GM18861 (cell line): ENCODE measurements around the gene SLC16A6.
"Not testable (repeated sequence)": the region's sequence is repeated elsewhere in the genome, so short reads cannot be mapped to it uniquely, and the experiment has no call there.

Source experiments
- ATAC-seq: cut with Tn5 transposase; IDR thresholded peaks from one replicate; pipeline ENCODE4 v1.9.1; 2021; ENCODE audit not compliant: unreplicated experiment

The SLC16A6 gene

DNA sequence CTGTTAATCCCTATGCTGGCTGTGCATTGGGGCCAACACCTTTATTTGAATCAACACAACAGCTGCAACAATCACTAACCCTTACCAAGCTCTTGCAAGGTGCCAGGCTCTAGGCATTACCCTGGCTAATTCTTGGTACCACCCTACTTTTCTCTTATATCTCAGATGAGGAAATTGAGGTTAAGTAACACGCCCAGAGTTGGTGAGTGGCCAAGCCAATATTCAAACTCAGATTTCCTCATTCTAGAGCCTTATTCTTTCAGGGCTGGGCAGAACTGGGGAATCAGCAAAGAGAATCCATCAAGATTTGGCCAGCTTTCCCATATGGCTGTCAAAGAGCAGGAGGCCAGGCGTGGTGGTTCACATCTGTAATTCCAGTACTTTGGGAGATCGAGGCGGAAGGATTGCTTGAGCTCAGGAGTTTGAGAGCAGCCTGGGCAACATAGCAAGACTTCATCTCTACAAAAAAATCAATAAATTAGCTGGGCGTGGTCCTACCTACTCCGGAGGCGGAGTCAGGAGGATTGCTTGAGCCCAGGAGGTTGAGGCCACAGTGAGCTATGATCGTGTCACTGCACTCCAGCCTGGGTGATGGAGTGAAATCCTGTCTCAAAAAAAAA, 24.1 kb upstream of the SLC16A6 start:
- ATAC-seq: no peak

GRCh38 chr17:68310152-68310551, 19.2 kb upstream of the SLC16A6 start:
- no peak for ATAC-seq

GRCh38 chr17:68309066-68309670, 18.2 kb upstream of the SLC16A6 start:
- not testable (repeated sequence) for ATAC-seq

DNA sequence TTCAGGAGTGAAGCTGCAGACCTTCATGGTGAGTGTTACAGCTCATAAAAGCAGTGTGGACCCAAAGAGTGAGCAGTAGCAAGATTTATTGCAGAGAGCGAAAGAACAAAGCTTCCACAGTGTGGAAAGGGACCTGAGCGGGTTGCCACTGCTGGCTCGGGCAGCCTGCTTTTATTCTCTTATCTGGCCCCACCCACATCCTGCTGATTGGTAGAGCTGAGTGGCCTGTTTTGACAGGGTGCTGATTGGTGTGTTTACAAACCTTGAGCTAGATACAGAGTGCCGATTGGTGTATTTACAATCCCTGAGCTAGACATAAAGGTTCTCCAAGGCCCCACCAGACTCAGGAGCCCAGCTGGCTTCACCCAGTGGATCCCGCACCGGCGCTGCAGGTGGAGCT, 17.6 kb upstream of the SLC16A6 start:
- not testable (repeated sequence) for ATAC-seq

- no peak for ATAC-seq
Measured at GRCh38 chr17:68307443-68307842, 16.5 kb upstream of the SLC16A6 start.

DNA sequence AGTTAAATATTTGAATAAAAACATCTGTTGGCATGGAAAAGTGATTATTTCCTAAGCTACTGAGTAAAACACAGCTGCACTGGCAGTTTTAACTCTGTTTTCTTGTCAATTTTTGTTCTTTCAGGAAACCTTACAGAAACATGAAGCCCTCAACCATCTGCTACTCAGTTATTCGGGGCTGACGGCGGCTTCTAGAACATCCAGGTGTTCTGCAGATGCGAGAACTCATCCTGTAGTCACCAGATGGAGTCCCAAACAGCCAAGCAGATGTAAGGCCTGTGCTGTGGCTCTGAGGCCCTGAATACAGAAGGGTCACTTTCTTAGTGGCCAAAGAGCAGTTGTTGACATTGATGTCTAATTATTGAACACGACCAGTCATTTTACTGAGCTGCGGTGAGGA, 15.9 kb upstream of the SLC16A6 start:
- ATAC-seq: no peak

DNA sequence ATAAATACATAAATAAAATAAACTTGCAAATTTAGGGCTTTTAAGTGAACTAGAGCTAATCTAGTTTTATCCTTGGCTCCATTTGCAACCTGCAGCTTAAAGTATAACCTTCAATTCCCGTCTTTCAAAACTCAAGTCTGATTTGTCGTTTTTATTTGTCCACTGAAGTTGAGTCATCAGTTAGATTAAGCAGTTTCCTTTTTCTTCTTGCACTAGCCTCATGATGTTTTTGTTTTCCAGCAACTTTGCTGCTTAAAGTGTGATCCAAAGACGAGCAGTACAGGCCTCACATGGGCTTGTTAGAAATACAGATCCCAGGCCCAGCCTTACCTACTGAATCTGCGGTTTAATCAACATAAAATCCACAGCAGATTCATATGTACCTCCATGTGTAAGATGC, 14.2 kb upstream of the SLC16A6 start:
- no peak for ATAC-seq

DNA sequence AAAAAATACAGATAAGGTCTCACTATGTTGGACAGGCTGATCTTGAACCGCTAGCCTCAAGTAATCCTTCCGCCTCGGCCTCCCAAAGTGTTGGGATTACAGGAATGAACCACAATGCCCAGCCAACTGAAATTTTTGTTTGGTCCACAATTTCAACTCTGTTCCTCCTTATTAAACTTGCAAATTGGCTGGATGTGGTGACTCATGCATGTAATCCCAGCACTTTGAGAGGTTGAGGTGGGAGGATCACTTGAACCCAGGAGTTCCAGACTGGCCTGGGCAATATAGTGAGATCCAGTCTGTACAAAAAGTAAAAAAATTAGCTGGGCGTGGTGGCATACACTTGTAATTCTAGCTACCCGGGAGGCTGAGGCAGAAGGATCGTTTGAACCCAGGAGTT, 13.8 kb upstream of the SLC16A6 start:
- no peak for ATAC-seq

DNA sequence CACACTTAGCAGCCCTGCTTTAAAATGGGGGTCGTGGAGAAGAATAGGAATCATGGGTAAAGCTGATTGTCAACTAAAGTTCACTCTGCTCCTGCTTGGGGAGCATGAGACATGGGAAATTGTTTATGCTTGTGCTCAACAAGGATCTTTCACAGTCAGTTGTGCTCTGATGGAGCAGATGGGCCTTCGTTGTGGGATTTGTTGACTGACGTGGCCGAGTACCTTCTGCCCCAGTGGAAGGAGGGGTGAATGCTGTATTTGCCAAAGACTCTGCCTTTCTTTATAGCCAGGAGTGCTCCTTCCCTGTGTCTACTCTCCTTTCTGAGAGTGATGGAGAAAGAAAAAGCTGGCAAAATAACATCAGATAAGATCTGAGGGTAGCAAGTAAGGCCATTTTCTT, 11.7 kb upstream of the SLC16A6 start:
- ATAC-seq: no peak

- no peak for ATAC-seq
Measured at GRCh38 chr17:68302066-68302564, 11.2 kb upstream of the SLC16A6 start.

DNA sequence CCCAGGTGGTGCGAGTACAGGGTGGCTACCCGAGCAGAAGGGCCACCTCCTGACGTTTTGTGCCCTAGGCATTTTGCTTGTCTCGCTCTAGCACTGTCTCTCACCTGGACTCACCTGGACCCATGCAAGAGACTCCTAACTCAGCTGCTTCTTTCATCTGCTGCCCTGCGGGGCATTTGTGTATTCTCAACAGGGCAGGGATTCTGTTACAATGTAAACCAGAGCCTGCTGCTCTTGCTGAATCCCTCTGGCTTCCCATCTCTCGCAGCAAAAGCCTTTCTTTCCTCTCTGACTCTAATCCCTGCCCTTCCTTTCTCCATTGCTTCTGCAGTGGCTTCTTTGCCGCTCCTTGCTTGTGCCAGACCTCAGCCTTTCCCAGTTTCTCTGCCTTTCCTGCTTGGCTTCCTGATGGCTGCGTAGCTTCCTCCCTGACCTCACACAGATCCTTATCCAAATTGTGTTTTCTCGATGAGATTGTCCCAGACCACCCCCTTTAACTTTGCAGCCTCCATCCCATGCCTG, 10.6 kb upstream of the SLC16A6 start:
- no peak for ATAC-seq

DNA sequence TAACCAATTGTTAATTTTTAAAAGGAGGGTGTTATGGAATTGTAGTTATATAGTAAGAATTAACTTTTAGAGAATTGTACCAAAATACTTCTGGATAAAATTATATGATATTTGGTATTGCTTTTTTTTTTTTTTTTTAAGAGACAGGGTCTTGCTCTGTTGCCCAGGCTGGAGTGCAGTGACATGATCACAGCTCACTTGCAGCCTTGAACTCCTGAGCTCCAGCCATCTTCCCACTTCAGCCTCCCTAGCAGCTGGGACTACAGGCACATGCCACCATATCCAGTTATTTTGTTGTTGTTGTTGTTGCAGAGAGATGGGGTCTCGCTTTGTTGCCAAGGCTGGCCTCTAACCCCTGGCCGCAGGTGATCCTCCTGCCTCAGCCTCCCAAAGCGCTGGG, 8.9 kb upstream of the SLC16A6 start:
- ATAC-seq: no peak

- ATAC-seq: no peak
Measured at GRCh38 chr17:68298601-68299000, 7.7 kb upstream of the SLC16A6 start.

- ATAC-seq: no peak
Measured at GRCh38 chr17:68297195-68297594, 6.3 kb upstream of the SLC16A6 start.

- ATAC-seq: no peak
Measured at GRCh38 chr17:68296217-68297191, 5.6 kb upstream of the SLC16A6 start.

DNA sequence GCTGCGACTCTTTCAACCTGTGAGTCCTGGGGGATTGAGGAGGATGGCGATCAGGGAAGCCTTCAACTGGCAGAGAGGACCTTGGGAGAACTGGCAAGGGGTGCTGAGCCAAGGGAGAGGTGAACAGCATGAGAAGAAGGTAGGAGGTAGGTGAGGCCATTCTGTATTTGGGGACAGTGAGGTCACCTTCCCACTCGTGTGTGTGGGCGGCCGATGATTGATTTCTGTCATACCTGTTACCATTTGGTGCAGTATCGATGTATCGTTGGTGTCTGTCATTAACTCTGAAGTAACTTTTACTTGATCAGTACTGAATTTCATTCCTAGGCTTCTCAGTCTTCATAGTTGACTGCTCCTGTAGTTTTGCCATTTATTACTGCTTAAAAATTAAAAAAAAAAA, 4.2 kb upstream of the SLC16A6 start:
- no peak for ATAC-seq

GRCh38 chr17:68294617-68295016, 3.7 kb upstream of the SLC16A6 start:
- no peak for ATAC-seq

DNA sequence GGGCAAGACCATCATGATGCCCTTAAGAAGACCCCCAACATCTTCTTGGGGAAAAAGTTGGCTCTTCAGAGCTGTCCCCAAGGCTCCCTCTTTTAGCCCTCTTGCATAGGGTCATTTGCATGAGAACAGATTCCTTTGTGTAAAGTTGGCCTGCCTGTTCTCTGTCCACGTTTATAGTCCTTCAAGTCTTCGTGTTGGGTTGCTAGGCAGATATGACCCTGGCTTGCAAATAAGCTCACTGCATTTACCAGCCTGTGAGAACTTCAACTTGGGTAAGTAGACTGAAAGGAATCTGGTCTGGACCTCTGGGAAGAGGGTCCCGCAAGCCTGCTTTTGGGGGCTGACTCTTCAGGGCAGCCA, 3.2 kb upstream of the SLC16A6 start:
- ATAC-seq: no peak

- no peak for ATAC-seq
Measured at GRCh38 chr17:68293490-68294195, 2.7 kb upstream of the SLC16A6 start.

- ATAC-seq: no peak
Measured at GRCh38 chr17:68292689-68293040, 1.7 kb upstream of the SLC16A6 start.
